A549 treated with RU486 at 1 μM for 4 hours (cell line): ENCODE results near the gene TTC9C. TPM values are rescaled to one million over a fixed set of nuclear protein-coding genes. Genes with fewer than 3 reads are reported as not detected.

Experiments
- total RNA-seq: library from RNA; stranded (reverse); fragments of 200-300 nt; extraction: Qiagen RNA extraction; gene quantifications from 5 replicates; pipeline ENCODE4 v1.2.3, GENCODE V29; 2022; ENCODE audit warnings: low read depth

The TTC9C gene, protein sequence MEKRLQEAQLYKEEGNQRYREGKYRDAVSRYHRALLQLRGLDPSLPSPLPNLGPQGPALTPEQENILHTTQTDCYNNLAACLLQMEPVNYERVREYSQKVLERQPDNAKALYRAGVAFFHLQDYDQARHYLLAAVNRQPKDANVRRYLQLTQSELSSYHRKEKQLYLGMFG
- total RNA-seq: 29.5 to 36.2 TPM (median 31.1 TPM) in 5 replicates

DNA sequence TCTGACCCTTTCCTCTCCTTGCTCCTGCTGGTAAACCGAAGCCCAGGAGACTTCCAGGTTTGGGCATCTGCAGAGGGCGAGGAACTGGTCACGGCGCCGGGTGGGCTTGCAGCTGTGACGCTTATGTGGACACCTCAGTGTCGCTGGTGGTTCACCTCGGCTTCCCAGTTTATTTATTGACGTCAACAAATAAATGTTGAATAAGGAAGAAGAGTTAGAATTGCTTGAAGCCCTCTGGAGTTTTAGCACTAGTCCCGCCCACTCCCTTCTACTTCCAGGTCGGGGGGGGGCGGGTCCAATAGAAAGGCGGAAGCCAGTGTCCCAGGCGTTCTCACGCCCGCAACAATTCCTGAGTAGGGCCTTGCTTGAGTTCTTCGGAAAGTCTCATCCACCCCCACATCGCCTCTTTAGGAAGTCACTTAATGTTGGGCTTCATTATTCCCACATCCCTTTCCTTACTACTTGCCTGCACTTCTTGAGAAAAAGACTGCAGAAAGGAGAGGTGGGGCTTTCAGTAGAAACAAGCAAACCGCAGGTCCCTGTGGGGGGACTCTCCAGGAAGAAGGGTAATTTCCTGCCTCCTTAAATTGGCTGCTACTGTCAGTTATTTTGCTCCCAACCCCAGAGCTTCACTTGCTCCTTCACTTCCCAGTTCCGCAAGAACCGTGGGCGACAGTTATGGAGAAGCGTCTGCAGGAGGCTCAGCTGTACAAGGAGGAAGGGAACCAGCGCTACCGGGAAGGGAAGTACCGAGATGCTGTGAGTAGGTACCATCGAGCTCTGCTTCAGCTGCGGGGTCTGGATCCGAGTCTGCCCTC lies at the start of gene TTC9C:
TSS of gene TTC9C (plus strand) at position 316 of the 818 bp plus-strand sequence. CDS start at position 679, 363 bp downstream.

DNA sequence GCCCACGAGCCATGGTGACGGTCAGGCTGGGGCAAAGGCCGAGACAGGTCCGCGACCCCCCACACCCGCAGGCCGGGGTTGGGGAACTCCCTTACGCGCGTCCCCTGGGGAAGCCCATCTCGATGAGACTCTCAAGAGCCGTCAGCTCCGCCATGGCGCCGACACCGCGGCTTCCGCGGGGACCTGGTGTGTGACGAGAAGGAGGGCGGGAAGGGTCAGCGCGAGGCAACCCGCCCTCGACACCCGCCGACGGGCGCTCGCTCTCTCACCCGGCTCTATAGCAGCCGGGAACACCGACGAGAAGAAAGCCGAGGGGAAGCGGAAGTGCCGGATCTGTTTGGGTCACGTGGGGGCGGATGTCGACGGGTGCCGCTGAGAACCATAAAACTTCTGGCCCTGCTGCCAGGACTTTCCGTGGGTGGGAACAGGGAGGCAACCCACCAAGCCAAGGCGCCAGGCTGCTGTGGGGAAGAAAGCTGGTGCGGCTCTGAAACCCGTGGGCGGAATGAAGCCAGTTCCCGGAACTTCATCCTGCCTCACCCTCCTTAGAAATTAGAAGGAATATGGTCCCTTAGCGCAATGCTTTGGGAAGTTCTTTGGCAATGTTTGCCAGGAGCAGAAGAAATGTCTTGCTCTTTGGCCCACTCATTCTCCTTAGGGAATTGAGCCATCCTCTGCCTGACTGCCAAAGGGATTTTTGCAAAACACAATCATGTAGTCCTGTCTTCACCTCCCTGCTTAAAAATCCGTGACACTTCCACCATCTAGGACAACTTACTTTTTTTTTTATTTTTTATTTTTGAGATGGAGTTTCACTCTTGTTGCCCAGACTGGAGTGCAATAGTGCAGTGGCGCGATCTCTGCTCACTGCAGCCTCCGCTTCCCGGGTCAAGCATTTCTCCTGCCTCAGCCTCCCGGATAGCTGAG lies 49.3 kb upstream of the TTC9C start, which contains the start of gene UBXN1:
TSS of gene UBXN1 (minus strand) at position 304 of the 927 bp plus-strand sequence. CDS start at position 154, 150 bp downstream.

DNA sequence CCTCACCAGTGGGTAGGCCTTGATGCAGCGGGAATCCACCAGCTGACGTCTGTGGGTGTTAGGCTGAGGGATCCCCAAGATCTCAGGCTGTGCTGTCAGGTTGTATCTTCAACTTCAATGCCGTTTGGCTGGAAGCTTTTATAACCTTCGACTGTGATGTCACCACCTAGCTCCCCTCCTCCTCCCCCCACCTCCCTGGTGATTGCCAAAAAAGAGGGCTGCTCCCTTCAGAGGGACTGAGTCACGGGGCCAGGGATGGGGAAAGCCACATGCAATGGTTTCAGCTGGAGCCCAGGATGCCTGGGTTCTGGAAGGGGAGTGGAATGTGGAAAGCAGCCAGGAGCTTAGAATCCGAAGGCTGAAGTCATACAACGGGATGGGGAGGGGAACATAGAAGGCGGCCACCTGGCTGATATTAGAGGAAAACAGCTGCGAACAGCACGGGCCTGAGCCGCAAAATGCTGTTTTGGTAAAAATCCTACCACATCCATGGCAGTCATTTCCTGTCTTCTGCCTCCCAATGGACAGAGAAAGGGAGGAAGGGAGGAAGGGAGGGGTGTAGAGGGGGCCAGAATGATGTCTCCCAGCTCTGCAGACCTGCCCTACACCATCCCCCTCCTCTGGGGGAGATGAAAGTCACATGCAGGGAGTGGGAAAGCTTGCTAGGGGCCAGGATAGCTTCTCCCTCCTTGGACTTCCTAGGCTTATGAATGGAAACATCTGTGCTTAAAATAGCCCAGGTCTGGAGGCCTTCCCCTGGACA lies 38.7 kb upstream of the TTC9C start, which contains the start of gene LRRN4CL:
TSS of gene LRRN4CL (minus strand) at position 110 of the 763 bp plus-strand sequence. CDS start 1,022 bp downstream, outside the sequence.

DNA sequence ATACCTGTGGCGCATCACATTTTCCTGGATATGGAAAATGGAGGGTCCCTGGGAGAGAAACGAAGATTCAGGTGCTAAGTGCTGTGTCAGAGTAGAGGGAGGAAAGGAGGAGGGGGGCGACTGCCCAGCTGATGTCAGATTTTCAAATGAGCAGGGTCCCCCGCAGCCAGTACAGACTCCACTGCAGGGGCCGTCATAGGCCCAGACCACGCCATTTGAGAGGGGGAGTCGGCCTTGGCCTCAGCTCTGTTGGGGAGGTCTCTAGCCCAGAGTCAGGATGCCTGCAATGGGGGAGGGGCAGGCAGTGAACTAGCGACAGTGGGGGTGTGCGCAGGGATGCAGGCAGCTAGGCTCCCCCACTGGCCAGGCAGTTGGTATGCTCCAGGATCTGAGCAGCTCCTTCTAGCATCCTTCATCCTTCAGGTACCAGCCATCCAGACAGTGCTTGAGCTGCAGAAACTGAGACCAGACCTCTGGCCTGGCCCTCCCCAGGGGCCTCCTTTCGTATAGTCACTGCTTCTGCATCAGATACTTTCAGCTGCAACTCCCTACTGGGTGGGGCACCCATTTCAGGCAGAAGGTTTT lies 20.9 kb upstream of the TTC9C start, which contains the start of the genes BSCL2 and GNG3:
TSS of gene BSCL2 (minus strand) at position 148 of the 585 bp plus-strand sequence. CDS start 229 bp downstream, outside the sequence.
TSS of gene GNG3 (plus strand) at position 400 of the 585 bp plus-strand sequence. CDS start 620 bp downstream, outside the sequence.

DNA sequence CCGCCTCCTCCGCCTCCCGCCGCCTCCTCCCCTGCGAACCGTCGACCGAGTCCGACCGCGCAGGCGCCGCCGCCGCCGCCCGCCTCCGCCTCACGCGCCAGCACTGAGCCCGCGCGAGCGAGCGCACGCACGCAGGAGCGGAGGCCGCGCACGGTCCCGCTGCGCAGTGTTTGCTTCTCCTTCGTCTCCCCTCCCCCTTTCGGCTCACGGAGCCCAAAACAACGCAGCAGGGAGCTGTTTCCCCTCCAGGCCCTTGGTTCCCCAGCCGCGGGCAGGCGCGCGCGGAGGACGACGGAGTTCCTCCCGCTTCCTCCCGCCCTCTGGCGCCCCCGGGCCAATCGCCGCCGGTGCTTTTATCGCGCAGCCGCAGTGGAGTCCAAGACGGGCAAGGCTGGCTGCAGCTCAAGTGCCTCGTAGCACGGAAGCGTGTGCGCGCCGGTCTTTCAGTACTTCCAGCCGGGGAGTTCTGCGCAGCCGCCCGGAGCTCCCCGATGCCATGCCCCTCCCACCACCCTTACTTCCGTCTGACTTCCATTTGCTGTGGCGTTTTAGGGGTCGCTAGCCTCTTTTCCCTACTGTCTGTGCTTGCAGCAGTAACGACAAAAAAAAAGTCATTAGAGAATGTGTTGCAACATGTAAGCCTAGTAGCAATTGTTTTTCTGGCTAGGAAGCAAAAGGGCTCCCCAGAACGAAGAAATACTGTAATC lies 968 bp upstream of the TTC9C start, which contains the start of gene HNRNPUL2:
TSS of gene HNRNPUL2 (minus strand) at position 293 of the 707 bp plus-strand sequence. CDS start 301 bp downstream, outside the sequence.

DNA sequence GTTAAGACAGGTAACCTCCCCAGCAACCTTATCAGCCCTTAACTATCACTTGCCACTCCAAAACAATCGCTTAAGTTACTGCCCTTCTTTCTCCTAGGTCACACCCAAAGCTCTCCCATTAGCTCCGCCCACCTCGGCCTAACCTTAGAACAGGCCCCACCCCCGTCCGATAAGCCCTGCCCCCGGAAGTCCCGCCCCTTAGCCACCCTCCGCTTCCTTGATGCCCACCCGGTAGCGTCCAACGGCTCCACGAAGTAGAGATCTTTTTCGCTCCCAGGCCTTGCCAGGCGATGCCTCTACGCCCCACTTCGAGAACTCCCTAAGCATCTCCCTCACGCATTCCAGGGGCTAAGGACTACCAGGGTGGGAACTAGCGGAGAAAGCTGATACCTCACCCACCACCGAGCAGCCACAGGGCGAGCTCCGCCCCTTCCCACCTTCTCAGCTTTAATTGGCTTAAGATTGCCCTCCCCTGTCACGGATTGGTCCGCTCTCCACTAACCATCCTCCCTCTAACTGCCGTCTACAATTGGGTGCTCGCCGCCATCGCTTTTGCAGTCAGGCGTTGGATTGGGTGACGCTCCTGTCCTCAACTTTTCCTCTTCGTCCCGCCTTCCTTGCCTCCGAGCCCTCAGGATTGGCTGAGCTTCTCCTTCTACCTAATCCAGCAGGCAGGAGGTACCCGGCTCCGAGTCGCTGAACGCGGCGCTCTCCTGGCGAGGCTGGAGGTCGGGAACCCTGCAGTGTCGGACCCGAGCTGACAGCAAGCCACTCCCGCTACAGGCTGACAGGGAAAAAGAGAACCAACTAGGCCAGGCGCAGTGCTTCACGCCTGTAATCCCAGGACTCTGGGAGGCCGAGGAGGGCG lies 25.7 kb downstream of the TTC9C start, which contains the start of gene ZBTB3:
TSS of gene ZBTB3 (minus strand) at position 425 of the 868 bp plus-strand sequence. CDS start 496 bp downstream, outside the sequence.

DNA sequence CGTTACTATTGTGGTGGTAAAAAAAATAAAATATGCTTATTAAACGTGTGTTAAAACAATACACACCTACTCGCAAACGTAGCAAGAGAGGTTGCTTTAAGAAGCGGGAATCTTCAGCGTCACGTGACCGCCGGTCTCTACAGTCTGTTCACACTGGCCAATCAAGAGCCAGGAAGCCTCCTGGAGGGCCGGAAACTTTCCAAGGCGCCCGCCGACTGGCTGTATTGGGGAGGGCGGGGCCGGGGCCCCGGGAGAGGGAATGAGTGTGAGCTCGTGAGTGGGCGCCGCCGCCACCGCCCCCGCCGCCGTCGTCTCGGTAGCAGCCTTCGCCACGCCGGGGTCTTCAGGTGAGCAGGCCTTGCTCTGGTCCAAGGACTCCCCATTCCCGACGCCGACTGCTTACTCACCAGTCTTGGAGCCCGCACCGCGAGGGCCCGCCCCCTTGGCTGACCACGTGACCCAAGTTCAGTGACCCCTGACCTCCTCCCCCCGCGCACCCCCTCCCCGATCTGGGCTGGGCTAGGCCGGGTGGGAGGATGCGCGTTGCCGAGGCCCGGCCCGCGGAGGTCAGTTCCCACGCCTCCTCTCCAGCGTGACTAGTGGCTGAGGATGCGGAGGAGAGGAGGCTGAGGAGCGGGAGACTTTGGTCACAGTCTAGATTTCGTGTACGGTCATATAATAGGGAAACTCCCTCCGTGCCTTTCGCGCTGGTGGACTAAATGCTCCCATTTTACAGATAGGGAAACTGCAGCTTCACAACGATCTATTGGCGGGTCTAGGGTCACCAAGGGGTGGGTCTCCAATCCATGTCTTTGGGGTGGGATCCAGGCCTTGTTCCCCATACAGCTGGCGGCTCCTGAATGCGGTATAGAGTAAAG lies 43.1 kb downstream of the TTC9C start, which contains the start of gene TAF6L:
TSS of gene TAF6L (plus strand) at position 253 of the 878 bp plus-strand sequence. CDS start 4,388 bp downstream, outside the sequence.

DNA sequence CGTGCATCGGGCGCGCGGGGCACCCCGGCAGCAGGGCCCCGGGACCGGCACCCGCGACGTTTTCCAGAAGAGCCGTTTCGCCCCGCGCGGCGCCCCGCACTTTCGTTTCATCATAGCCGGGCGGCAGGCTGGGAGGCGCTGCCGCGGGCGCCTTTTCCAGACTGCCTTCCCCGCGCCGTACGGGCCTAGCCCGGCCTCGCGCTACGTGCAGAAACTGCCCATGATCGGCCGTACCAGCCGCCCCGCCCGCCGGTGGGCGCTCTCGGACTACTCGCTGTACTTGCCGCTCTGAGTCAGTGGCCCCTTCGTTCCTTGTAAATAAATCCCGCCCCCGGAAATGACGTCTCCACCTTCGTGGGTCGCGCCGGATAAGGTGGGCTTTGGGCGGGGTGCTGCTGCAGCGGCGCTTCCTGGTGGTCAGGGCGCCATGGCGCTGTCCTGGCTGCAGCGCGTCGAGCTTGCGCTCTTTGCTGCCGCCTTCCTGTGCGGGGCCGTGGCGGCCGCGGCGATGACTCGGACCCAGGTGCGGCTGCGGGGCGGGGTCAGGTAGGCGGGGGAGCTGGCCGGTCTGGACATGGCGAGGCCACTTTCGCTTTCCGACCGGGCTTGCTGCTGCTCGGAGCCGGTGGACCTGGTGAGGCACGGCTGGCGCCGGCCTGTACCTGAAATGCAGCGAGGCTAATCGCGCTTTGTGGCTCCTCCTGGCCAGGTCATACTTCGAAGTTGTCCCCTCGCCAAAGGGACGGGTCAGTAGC lies 58.9 kb downstream of the TTC9C start, which contains the start of gene TMEM179B:
TSS of gene TMEM179B (plus strand) at position 398 of the 755 bp plus-strand sequence. CDS start at position 428, 30 bp downstream.

Other genes with a start within 250 kb of the TTC9C start
- 186 to 202 TPM (median 195 TPM) in 5 replicates for gene AHNAK, start 181.7 kb upstream of the TTC9C start, total RNA-seq
- 1,853 to 2,125 TPM (median 1,992 TPM) in 5 replicates for gene EEF1G, start 154.6 kb upstream of the TTC9C start, total RNA-seq
- 11.5 to 15.8 TPM (median 13.0 TPM) in 5 replicates for gene TUT1, start 137.0 kb upstream of the TTC9C start, total RNA-seq
- gene MTA2, start 126.6 kb upstream of the TTC9C start, total RNA-seq: 83.9 to 88.1 TPM (median 84.8 TPM) in 5 replicates
- gene EML3, start 115.7 kb upstream of the TTC9C start, total RNA-seq: 15.6 to 28.5 TPM (median 24.4 TPM) in 5 replicates
- 2.6 to 4.7 TPM (median 3.8 TPM) in 5 replicates for gene ROM1, start 115.2 kb upstream of the TTC9C start, total RNA-seq
- 38.7 to 56.9 TPM (median 51.6 TPM) in 5 replicates for gene B3GAT3, start 106.5 kb upstream of the TTC9C start, total RNA-seq
- 241 to 274 TPM (median 257 TPM) in 5 replicates for gene GANAB, start 81.9 kb upstream of the TTC9C start, total RNA-seq
- gene INTS5, start 75.2 kb upstream of the TTC9C start, total RNA-seq: 15.2 to 22.5 TPM (median 21.2 TPM) in 5 replicates
- 130 to 179 TPM (median 143 TPM) in 5 replicates for gene C11orf98, start 63.3 kb upstream of the TTC9C start, total RNA-seq
- 11.1 to 17.8 TPM (median 15.6 TPM) in 5 replicates for gene CSKMT, start 63.2 kb upstream of the TTC9C start, total RNA-seq
- 24.4 to 38.3 TPM (median 37.7 TPM) in 5 replicates for gene UQCC3, start 56.8 kb upstream of the TTC9C start, total RNA-seq
- 5.0 to 5.5 TPM (median 5.2 TPM) in 5 replicates for gene LBHD1, start 56.2 kb upstream of the TTC9C start, total RNA-seq
- 108 to 131 TPM (median 123 TPM) in 5 replicates for gene UBXN1, start 49.4 kb upstream of the TTC9C start, total RNA-seq
- gene LRRN4CL, start 39.0 kb upstream of the TTC9C start, total RNA-seq: 0.07 to 0.13 TPM (median 0.13 TPM) in 3 of 5 replicates, not detected in the others
- 55.6 to 100 TPM (median 73.5 TPM) in 5 replicates for gene BSCL2, start 21.1 kb upstream of the TTC9C start, total RNA-seq
- gene GNG3, start 20.8 kb upstream of the TTC9C start, total RNA-seq: not detected in 5 replicates
- gene HNRNPUL2, start 1.0 kb upstream of the TTC9C start, total RNA-seq: 35.2 to 46.4 TPM (median 41.7 TPM) in 5 replicates
- gene ZBTB3, start 25.7 kb downstream of the TTC9C start, total RNA-seq: 1.6 to 2.6 TPM (median 1.8 TPM) in 5 replicates
- gene POLR2G, start 33.1 kb downstream of the TTC9C start, total RNA-seq: 167 to 202 TPM (median 180 TPM) in 5 replicates
- gene TAF6L, start 42.9 kb downstream of the TTC9C start, total RNA-seq: 11.5 to 18.4 TPM (median 15.2 TPM) in 5 replicates
- 67.2 to 92.9 TPM (median 90.6 TPM) in 5 replicates for gene TMEM179B, start 58.9 kb downstream of the TTC9C start, total RNA-seq
- 18.1 to 30.6 TPM (median 28.2 TPM) in 5 replicates for gene TMEM223, start 63.5 kb downstream of the TTC9C start, total RNA-seq
- 45.5 to 57.5 TPM (median 52.4 TPM) in 5 replicates for gene NXF1, start 77.0 kb downstream of the TTC9C start, total RNA-seq
- 19.1 to 27.8 TPM (median 25.8 TPM) in 5 replicates for gene STX5, start 103.6 kb downstream of the TTC9C start, total RNA-seq
- gene TEX54, start 104.4 kb downstream of the TTC9C start, total RNA-seq: not detected in 5 replicates
- gene WDR74, start 111.1 kb downstream of the TTC9C start, total RNA-seq: 72.4 to 87.2 TPM (median 85.8 TPM) in 5 replicates
- gene SLC3A2, start 152.4 kb downstream of the TTC9C start, total RNA-seq: 882 to 1,078 TPM (median 1,030 TPM) in 5 replicates
- 0.05 TPM in 1 of 5 replicates, not detected in the others for gene CHRM1, start 192.9 kb downstream of the TTC9C start, total RNA-seq